B cell (primary cell): Measurements from ENCODE around the gene CCDC107.
"Not testable (repeated sequence)": the region's sequence is repeated elsewhere in the genome, so short reads cannot be mapped to it uniquely, and the experiment has no call there.

ENCODE experiments used
- EZH2 ChIP-seq: IDR thresholded peaks from 2 replicates; pipeline ENCODE4 v1.6.1; 2012; ENCODE audit warnings: borderline replicate concordance, low read depth, mild to moderate bottlenecking, moderate library complexity, low read length; ENCODE audit not compliant: insufficient read depth, poor library complexity, severe bottlenecking
- TF ChIP-seq, protein P1 (sequence below): fragments of 200-600 bp; IDR thresholded peaks from one replicate; pipeline ENCODE4 v1.8.0; 2022; ENCODE audit warnings: antibody characterized with exemption, mild to moderate bottlenecking

DNA sequence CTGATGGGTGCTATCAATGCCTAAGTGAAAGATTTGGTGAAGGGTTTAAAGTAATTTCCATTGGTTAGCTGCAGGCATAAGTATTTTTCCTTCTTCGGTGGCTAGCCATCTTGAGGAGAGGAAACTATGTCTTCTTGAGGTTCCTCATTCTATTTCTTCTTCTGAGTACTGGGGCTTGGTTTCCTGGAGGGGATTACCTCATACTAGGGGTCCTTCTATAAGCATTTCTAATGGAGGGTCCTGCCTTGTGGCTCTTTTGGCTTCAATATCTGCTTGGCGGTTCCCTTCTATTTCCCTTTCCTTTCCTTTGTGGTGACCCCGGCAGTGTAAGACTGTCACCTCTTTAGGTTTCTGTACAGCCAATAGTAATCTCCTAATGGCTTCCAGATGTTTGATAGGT lies 16.6 kb upstream of the CCDC107 start:
- TF ChIP-seq, protein P1, sequence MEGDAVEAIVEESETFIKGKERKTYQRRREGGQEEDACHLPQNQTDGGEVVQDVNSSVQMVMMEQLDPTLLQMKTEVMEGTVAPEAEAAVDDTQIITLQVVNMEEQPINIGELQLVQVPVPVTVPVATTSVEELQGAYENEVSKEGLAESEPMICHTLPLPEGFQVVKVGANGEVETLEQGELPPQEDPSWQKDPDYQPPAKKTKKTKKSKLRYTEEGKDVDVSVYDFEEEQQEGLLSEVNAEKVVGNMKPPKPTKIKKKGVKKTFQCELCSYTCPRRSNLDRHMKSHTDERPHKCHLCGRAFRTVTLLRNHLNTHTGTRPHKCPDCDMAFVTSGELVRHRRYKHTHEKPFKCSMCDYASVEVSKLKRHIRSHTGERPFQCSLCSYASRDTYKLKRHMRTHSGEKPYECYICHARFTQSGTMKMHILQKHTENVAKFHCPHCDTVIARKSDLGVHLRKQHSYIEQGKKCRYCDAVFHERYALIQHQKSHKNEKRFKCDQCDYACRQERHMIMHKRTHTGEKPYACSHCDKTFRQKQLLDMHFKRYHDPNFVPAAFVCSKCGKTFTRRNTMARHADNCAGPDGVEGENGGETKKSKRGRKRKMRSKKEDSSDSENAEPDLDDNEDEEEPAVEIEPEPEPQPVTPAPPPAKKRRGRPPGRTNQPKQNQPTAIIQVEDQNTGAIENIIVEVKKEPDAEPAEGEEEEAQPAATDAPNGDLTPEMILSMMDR = not testable (repeated sequence)
- not testable (repeated sequence) for TF ChIP-seq EZH2
